ENCODE results near the gene CD59. TPM values are rescaled to one million over a fixed set of nuclear protein-coding genes. Genes with fewer than 3 reads are reported as not detected.
A peak's percentile ranks its signal among the peaks of the same experiment; 100 is the strongest.

The CD59 gene
- total and polyA plus RNA-seq, 9 of the 15 experiments (the other 6 are each of a cell fraction or from before 2014, with no cell fraction given): 38.1 to 338 (median 173) TPM

- ATAC-seq (peak; percentile 79), DNase-seq (ENCODE audit: extremely low read depth in 1 of 4, low spot score in 3 of 4) (peak in 3 of 4 experiments; percentile 24 to 59 (median 27)), FAIRE-seq (no peak)
- in situ Hi-C loops (cut with MboI): no loop called here
- Histone ChIP-seq H3K9me1 (ENCODE audit: control insufficient read depth, insufficient read depth, low read length) (peaks cover 4% of the 10 kb centered on the region), H3K4me3 (no peak overlapping the region), H4K20me1 (replicated peaks; ENCODE audit: control insufficient read depth, insufficient read depth, low read length) (no peaks in the 10 kb centered on the region), H3K9ac (ENCODE audit: insufficient read depth in 1 of 2, low read depth in 2 of 2, low read length in 2 of 2) (no peak overlapping the region), H3K4me1 (replicated peaks in 1 of 2; ENCODE audit: control insufficient read depth in 2 of 2, insufficient read depth in 2 of 2, low read length in 2 of 2) (peaks cover 0 to 4% of the 10 kb centered on the region in 2 experiments; a peak in 3 of 5 replicates), H3K4me2 (ENCODE audit: insufficient read depth, low read length) (no peak overlapping the region), H3K27ac (ENCODE audit: extremely low read depth, low read depth, low read length) (no peak overlapping the region), H3K79me2 (ENCODE audit: control insufficient read depth, insufficient read depth, low read length) (peaks cover 18% of the 10 kb centered on the region), H3K36me3 (ENCODE audit: control insufficient read depth, insufficient read depth, low read length) (peaks cover 83% of the 10 kb centered on the region), H3K9me3 (replicated peaks; ENCODE audit: control insufficient read depth, insufficient read depth, low read depth, low read length) (no peaks in the 10 kb centered on the region), H3K27me3 (ENCODE audit: control insufficient read depth in 2 of 2, insufficient read depth in 2 of 2, low read length in 2 of 2) (no peaks in the 10 kb centered on the region), H2AFZ (ENCODE audit: low read depth, low read length) (no peak overlapping the region)
- intact Hi-C loops (cut with micrococcal nuclease): loop anchor here (1.0 kb wide), 2 partner anchors 26 to 113 kb away; no protein-coding TSS in a partner anchor
- BruUV-seq (replicated peaks): no TSS peak
- WGBS (ENCODE audit: insufficient coverage, low coverage, missing lambda C conversion rate): 73% methylated on average over 2 of the region's 2 CpGs
- ChIA-PET CTCF (ENCODE audit: low intra/inter-chr PET ratio) (interaction anchor here (1.2 to 2.6 kb wide), 4 partner anchors 20 to 113 kb away, joined by 3 to 19 read pairs (median 8); partner anchors contain the start of gene CD59), POLR2A (interaction anchor here (0.7 to 3.3 kb wide), 9 partner anchors 10 to 159 kb away, joined by 3 to 18 read pairs (median 5); partner anchors contain the start of gene CD59)
- TF ChIP-seq PTBP1 (IDR thresholded peaks at IDR 0.05; ENCODE audit: low read depth, low read length): no peak
- no peak for TF ChIP-seq RBBP5 (IDR thresholded peaks at IDR 0.05; ENCODE audit: borderline replicate concordance, insufficient read depth, low read length, poor library complexity, severe bottlenecking)
- no peak for TF ChIP-seq ZBTB2 (IDR thresholded peaks at IDR 0.05)
- no peak for TF ChIP-seq ZBTB26 (CRISPR knock-in tag; IDR thresholded peaks at IDR 0.05)
- no peak for TF ChIP-seq ZKSCAN8 (CRISPR knock-in tag; IDR thresholded peaks at IDR 0.05)
- TF ChIP-seq EHMT2 (IDR thresholded peaks at IDR 0.05): no peak
- no peak for TF ChIP-seq RFX1 (IDR thresholded peaks at IDR 0.05)
- TF ChIP-seq ZNF318 (IDR thresholded peaks at IDR 0.05; ENCODE audit: borderline replicate concordance in 1 of 2, low read depth in 1 of 2): no peak
Measured at GRCh38 chr11:33716243-33716642, 20.0 kb downstream of the CD59 start.

Measured in K562 (cell line).